GM19468 (cell line): ENCODE measurements around the gene PCDHGA6.
A peak's percentile ranks its signal among the peaks of the same experiment; 100 is the strongest.
"Not testable (repeated sequence)": the region's sequence is repeated elsewhere in the genome, so short reads cannot be mapped to it uniquely, and the experiment has no call there.

Experiments
- ATAC-seq: cut with Tn5 transposase; IDR thresholded peaks from one replicate; pipeline ENCODE4 v1.9.1; 2021; ENCODE audit warnings: mild to moderate bottlenecking, moderate library complexity, moderate number of reproducible peaks; ENCODE audit not compliant: unreplicated experiment; ENCODE audit errors: extremely low read depth

The PCDHGA6 gene

GRCh38 chr5:141356950-141357349, 16.7 kb upstream of the PCDHGA6 start:
- no peak for ATAC-seq

GRCh38 chr5:141359790-141360426, 13.8 kb upstream of the PCDHGA6 start, which contains the start of gene PCDHGB2:
Gene PCDHGB2, plus strand, starts transcription at chr5:141359994. Its CDS starts 142 bp downstream, at chr5:141360136.
- ATAC-seq, result no peak

DNA sequence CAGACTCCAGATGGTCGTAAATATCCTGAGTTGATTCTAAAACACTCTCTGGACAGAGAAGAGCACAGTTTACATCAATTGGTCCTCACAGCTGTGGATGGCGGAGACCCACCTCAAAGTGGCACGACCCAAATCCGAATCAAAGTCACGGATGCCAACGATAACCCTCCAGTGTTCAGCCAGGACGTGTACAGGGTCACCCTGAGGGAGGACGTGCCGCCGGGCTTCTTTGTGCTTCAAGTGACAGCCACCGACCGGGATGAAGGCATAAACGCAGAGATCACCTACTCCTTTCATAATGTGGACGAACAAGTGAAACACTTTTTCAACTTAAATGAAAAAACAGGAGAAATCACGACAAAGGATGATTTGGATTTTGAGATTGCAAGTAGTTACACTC, 13.0 kb upstream of the PCDHGA6 start:
- ATAC-seq, result no peak

- ATAC-seq, result no peak
These were observed 11.0 kb upstream of the PCDHGA6 start for GRCh38 chr5:141362719-141363118.

- no peak for ATAC-seq
These were observed 9.6 kb upstream of the PCDHGA6 start, which contains the start of gene PCDHGA5 for GRCh38 chr5:141363952-141364660. Gene PCDHGA5, plus strand, starts transcription at chr5:141364162. Its CDS starts 169 bp downstream, at chr5:141364331.

GRCh38 chr5:141366016-141366896, 7.4 kb upstream of the PCDHGA6 start:
- no peak for ATAC-seq

DNA sequence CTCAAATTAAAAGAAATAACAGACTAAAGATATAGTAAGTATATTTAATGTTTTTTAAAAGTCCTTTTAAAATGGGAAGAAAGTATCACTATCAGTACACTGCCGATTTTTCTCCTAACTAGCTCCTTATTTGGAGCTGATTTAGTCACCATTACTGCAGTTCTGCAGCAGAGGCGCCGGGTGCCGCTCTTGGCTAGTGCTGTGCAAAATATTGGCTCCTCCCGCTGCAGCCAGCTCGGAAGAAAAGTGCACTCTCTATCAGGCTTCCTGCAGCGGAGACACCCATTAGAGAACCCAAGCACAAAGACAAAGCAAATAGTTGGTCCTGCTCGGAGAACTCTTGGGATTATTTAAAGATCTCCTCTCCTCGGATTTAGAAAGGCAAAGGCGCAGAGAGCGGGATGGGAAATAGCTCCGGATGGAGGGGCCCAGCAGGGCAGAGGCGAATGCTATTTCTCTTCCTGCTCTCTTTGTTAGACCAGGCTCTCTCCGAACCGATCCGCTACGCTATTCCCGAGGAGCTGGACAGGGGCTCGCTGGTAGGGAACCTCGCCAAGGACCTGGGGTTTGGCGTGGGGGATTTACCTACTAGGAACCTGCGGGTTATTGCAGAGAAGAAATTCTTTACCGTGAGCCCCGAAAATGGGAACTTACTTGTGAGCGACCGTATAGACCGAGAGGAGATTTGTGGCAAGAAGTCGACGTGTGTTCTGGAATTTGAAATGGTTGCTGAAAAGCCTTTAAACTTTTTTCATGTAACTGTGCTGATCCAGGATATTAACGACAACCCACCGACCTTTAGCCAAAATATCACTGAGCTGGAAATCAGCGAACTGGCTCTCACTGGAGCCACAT, 3.5 kb upstream of the PCDHGA6 start, which contains the start of gene PCDHGB3:
Gene PCDHGB3, plus strand, starts transcription at position 249 of the 855 bp plus-strand sequence. Its CDS starts 153 bp downstream, at position 402.
- peak; percentile 90 for ATAC-seq

DNA sequence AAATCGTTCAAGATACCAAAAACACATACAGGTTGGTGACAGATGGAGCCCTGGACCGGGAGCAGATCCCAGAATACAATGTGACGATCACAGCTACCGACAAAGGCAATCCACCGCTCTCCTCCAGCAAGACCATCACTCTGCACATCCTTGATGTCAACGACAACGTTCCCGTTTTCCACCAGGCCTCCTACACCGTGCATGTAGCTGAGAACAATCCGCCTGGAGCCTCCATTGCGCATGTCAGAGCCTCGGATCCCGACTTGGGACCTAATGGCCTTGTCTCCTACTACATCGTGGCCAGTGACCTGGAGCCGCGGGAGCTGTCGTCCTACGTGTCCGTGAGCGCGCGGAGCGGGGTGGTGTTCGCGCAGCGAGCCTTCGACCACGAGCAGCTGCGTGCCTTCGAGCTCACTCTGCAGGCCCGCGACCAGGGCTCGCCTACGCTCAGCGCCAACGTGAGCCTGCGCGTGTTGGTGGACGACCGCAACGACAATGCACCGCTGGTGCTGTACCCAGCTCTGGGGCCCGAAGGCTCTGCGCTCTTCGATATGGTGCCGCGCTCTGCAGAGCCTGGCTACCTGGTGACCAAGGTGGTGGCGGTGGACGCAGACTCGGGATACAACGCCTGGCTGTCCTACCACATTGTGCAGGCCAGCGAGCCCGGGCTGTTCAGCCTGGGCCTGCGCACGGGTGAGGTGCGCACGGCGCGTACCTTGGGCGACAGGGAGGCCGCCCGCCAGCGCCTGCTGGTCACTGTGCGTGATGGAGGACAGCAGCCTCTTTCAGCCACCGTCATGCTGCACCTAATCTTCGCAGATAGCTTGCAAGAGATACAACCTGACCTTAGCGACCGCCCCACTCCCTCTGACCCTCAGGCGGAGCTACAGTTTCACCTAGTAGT, 1.9 kb upstream of the PCDHGA6 start:
- ATAC-seq, result no peak

- ATAC-seq, result no peak
These were observed 936 bp downstream of the PCDHGA6 start for GRCh38 chr5:141374627-141375026.

- not testable (repeated sequence) for ATAC-seq
These were observed 1.9 kb downstream of the PCDHGA6 start for GRCh38 chr5:141375444-141376155.

DNA sequence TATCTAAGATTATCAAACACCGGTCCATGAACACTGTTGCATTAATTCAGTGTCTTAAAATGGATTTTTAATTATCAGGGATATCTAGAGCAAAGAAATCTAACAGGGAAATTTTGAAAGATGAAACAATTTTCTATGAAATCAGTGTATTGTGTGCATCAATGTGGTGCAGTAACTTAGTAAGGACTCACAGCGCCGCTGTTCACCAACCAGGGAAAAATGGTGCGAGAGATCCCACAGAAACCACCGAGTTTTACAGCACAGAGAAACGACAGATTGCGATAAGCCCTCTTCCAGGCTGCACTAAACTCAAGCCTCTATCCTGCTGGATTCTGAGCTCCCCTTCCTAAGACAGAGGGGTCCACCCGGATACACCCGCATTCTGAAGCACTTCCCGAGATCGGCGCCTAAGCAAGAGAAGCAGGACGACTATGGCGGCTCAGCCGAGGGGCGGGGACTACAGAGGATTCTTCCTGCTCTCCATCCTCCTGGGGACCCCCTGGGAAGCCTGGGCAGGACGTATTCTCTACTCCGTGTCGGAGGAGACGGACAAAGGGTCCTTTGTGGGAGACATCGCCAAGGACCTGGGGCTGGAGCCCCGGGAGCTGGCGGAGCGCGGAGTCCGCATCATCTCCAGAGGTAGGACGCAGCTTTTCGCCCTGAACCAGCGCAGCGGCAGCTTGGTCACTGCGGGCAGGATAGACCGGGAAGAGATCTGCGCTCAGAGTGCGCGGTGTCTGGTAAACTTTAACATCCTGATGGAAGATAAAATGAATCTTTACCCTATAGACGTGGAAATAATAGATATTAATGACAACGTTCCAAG, 9.0 kb downstream of the PCDHGA6 start, which contains the start of gene PCDHGA7:
Gene PCDHGA7, plus strand, starts transcription at position 274 of the 826 bp plus-strand sequence. Its CDS starts 158 bp downstream, at position 432.
- no peak for ATAC-seq

GRCh38 chr5:141383345-141383744, 9.7 kb downstream of the PCDHGA6 start:
- no peak for ATAC-seq

- ATAC-seq, result no peak
These were observed 11.0 kb downstream of the PCDHGA6 start for GRCh38 chr5:141384471-141385267.

DNA sequence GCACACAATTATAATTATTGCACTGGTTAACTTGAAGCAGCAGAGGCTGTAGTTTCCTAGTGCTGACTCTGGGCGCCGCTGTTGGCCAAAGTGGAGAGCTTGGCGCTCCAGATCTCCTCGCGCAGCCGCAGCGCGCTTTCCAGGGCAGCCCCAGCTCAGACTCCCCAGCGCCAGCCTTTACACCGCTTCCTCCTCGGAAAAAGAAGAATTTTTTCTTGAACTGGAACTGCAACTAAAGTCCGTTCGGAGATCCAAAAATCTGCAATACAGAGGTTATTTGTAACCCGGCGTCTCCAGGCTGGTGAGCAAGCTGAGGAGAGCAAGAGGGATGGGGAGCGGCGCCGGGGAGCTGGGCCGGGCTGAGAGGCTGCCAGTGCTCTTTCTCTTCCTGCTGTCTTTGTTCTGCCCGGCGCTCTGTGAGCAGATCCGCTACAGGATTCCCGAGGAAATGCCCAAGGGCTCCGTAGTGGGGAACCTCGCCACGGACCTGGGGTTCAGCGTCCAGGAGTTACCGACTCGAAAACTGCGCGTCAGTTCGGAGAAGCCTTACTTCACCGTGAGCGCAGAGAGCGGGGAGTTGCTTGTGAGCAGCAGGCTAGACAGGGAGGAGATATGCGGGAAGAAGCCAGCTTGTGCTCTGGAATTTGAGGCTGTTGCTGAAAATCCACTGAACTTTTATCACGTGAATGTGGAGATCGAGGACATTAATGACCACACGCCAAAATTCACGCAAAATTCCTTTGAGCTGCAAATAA, 14.0 kb downstream of the PCDHGA6 start, which contains the start of gene PCDHGB4:
Gene PCDHGB4, plus strand, starts transcription at position 142 of the 755 bp plus-strand sequence. Its CDS starts 187 bp downstream, at position 329.
- peak; percentile 76 for ATAC-seq

DNA sequence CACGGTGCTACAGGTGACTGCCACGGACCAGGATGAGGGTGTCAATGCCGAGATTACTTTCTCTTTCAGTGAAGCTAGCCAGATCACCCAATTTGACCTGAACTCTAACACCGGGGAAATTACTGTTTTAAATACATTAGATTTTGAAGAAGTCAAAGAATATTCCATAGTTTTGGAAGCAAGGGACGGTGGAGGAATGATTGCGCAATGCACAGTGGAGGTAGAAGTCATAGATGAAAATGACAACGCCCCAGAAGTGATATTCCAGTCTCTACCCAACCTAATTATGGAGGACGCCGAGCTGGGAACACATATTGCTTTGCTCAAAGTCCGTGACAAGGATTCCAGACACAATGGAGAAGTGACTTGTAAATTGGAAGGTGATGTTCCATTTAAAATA, 15.0 kb downstream of the PCDHGA6 start:
- ATAC-seq, result no peak
